ENCODE data around the gene MACF1. TPM values are rescaled to one million over a fixed set of nuclear protein-coding genes. Genes with fewer than 3 reads are reported as not detected.

The MACF1 gene
- total RNA-seq, 1 experiment from 2014 or later = 190 TPM

GRCh38 chr1:39228252-39228651 lies 23.8 kb downstream of the MACF1 start:
- no peak overlapping the region for H3K9ac ChIP-seq (ENCODE audit: extremely low read depth, insufficient read length, low read length)
- Mint-ChIP-seq H3K27me3 (ENCODE audit: low read depth) (no peaks in the 10 kb centered on the region), H3K27ac (peak overlapping the region in 1 of 3 experiments; percentile 18; a peak in 4 of 7 replicates), H3K4me1 (peaks cover 43 to 45% of the 10 kb centered on the region in 2 experiments), H3K36me3 (ENCODE audit: insufficient read depth in 1 of 3, low read depth in 3 of 3) (peaks cover 7 to 10% (median 9%) of the 10 kb centered on the region in 3 experiments; a peak in 6 of 7 replicates), H3K4me3 (no peak overlapping the region), H3K9me3 (no peaks in the 10 kb centered on the region)
- DNase-seq = no peak
- no peak overlapping the region for H2BK5ac ChIP-seq (ENCODE audit: insufficient read length, low read length)
- no peak overlapping the region for H3K14ac ChIP-seq (ENCODE audit: insufficient read depth, low read length)
- H2BK120ac ChIP-seq (ENCODE audit: low read depth, low read length, poor library complexity, severe bottlenecking) = no peak overlapping the region
- no peak overlapping the region for H3K27ac ChIP-seq (ENCODE audit: insufficient read length, low read depth, low read length)
- no CpG with 5 or more reads among the region's 6 CpGs for WGBS (ENCODE audit: extremely low coverage, insufficient read length, low lambda C conversion rate)
- no peak for TF ChIP-seq CTCF (conservative IDR thresholded peaks at IDR 0.05)
- H3K9me3 ChIP-seq (ENCODE audit: control insufficient read depth, low read depth, low read length) = no peaks in the 10 kb centered on the region
- H3K4ac ChIP-seq (ENCODE audit: low read depth, low read length) = no peak overlapping the region
- no peak overlapping the region for H2AFZ ChIP-seq (ENCODE audit: low read length)
- H2BK20ac ChIP-seq (ENCODE audit: low read depth, low read length, poor library complexity, severe bottlenecking) = no peak overlapping the region
- H3K18ac ChIP-seq (ENCODE audit: insufficient read length, low read depth, low read length) = no peak overlapping the region
- H3T11ph ChIP-seq (ENCODE audit: low read length) = no peak overlapping the region
- H2BK12ac ChIP-seq (ENCODE audit: insufficient read length, low read depth, low read length) = no peak overlapping the region
- peaks cover 3% of the 10 kb centered on the region for H3K79me1 ChIP-seq (ENCODE audit: insufficient read depth, low read depth, low read length, poor library complexity, severe bottlenecking)
- H4K91ac ChIP-seq (ENCODE audit: insufficient read length, low read depth, low read length) = no peak overlapping the region
- no peak overlapping the region for H4K8ac ChIP-seq (replicated peaks; ENCODE audit: insufficient read length, low read depth, low read length)
- no peak overlapping the region for H3K56ac ChIP-seq (ENCODE audit: insufficient read length, low read depth, low read length)
- no peaks in the 10 kb centered on the region for H3K27me3 ChIP-seq (ENCODE audit: insufficient read depth, low read length)
- peaks cover 15% of the 10 kb centered on the region; the same call in 1 of the 2 replicates for H3K4me1 ChIP-seq (ENCODE audit: insufficient read depth, low read length)
- H3K23me2 ChIP-seq (ENCODE audit: insufficient read length, low read depth, low read length, poor library complexity, severe bottlenecking) = no peaks in the 10 kb centered on the region
- H4K5ac ChIP-seq (ENCODE audit: insufficient read length, low read depth, low read length) = no peak overlapping the region
- H2BK15ac ChIP-seq (ENCODE audit: low read depth, low read length) = no peak overlapping the region
- peaks cover 15% of the 10 kb centered on the region; the same call in 1 of the 2 replicates for H3K79me2 ChIP-seq (ENCODE audit: insufficient read depth, low read length)
- H3K23ac ChIP-seq (ENCODE audit: insufficient read length, low read depth, low read length) = no peak overlapping the region
- H4K20me1 ChIP-seq (ENCODE audit: control insufficient read depth, insufficient read depth, insufficient read length) = no peaks in the 10 kb centered on the region
- no peak overlapping the region for H2AK5ac ChIP-seq (ENCODE audit: insufficient read length, low read length)
- H3K4me2 ChIP-seq (ENCODE audit: insufficient read depth, insufficient read length, low read length) = no peak overlapping the region
